PC-3 (cell line): ENCODE results near the gene STOX2. TPM values are rescaled to one million over a fixed set of nuclear protein-coding genes. Genes with fewer than 3 reads are reported as not detected.

Source experiments
- ATAC-seq: fragments of 200-7000 bp; cut with Tn5 transposase; 2 replicates; pipeline ENCODE4 v1.9.1; 2020; ENCODE audit warnings: mild to moderate bottlenecking, moderate library complexity
- BruUV-seq: library from RNA; stranded (reverse); fragments of 400-500 nt; replicated peaks from 2 replicates; lab custom pipeline; 2021; lab: Mats Ljungman, UMichigan
- CTCF ChIA-PET: fragments of 300-600 bp; sonication (Branson Sonifier 250); formaldehyde crosslinking; loops from one replicate; lab custom pipeline; 2022; ENCODE audit warnings: antibody characterized with exemption; lab: Charles Lee
- POLR2A ChIA-PET: fragments of 300-600 bp; sonication (Branson Sonifier 250); formaldehyde crosslinking; loops from one replicate; lab custom pipeline; 2022; ENCODE audit warnings: antibody characterized with exemption; ENCODE audit not compliant: unreplicated experiment; lab: Charles Lee
- DNase-seq: peaks from one replicate; pipeline ENCODE4 v3.0.0-alpha.2; 2015
- H2AFZ ChIP-seq: fragments of 300-600 bp; sonication (generic); 2 replicates; pipeline ENCODE4 v1.6.0; 2016; ENCODE audit warnings: antibody characterized with exemption, low read length
- H3F3A ChIP-seq: fragments of 300-600 bp; sonication (generic); one replicate; pipeline ENCODE4 v1.6.0; 2017; ENCODE audit warnings: antibody characterized with exemption, low read length, control low read depth, mild to moderate bottlenecking; ENCODE audit not compliant: unreplicated experiment
- H3K27ac ChIP-seq: fragments of 300-600 bp; sonication (generic); 2 replicates; pipeline ENCODE4 v1.5.1; 2016; ENCODE audit warnings: mild to moderate bottlenecking, low read length
- H3K27me3 ChIP-seq: fragments of 300-600 bp; sonication (generic); 2 replicates; pipeline ENCODE4 v1.6.1; 2016; ENCODE audit warnings: low read length, mixed read lengths
- H3K36me3 ChIP-seq: fragments of 300-600 bp; sonication (generic); 2 replicates; pipeline ENCODE4 v1.6.1; 2016; ENCODE audit warnings: low read depth, mixed run types, low read length, mixed read lengths
- H3K4me1 ChIP-seq: fragments of 300-600 bp; sonication (generic); 2 replicates; pipeline ENCODE4 v1.5.1; 2016; ENCODE audit warnings: low read length; ENCODE audit not compliant: insufficient read depth
- H3K4me2 ChIP-seq: fragments of 300-600 bp; sonication (generic); 2 replicates; pipeline ENCODE4 v1.6.0; 2016; ENCODE audit warnings: low read length
- H3K4me3 ChIP-seq: fragments of 300-600 bp; sonication (generic); 2 replicates; pipeline ENCODE4 v1.5.1; 2016; ENCODE audit warnings: mild to moderate bottlenecking, low read length, mixed read lengths
- H3K79me2 ChIP-seq: fragments of 300-600 bp; sonication (generic); 2 replicates; pipeline ENCODE4 v1.6.1; 2017; ENCODE audit warnings: low read length, mixed read lengths
- H3K9ac ChIP-seq: fragments of 300-600 bp; sonication (generic); 2 replicates; pipeline ENCODE4 v1.6.0; 2016; ENCODE audit warnings: mild to moderate bottlenecking, low read length
- H3K9me2 ChIP-seq: fragments of 300-600 bp; sonication (generic); replicated peaks from 2 replicates; pipeline ENCODE4 v1.6.1; 2016; ENCODE audit warnings: mixed run types, low read length, mixed read lengths
- H3K9me3 ChIP-seq: fragments of 300-600 bp; sonication (generic); 2 replicates; pipeline ENCODE4 v1.6.1; 2016; ENCODE audit warnings: low read length, mixed read lengths
- H4K20me1 ChIP-seq: fragments of 300-600 bp; sonication (generic); 2 replicates; pipeline ENCODE4 v1.6.1; 2016; ENCODE audit warnings: low read length, mixed read lengths
- CTCF ChIP-seq: fragments of 300-600 bp; sonication (generic); conservative IDR thresholded peaks from 2 replicates; pipeline ENCODE4 v1.5.1; 2017; ENCODE audit warnings: antibody characterized with exemption, low read depth, mild to moderate bottlenecking, low read length
- EZH2 ChIP-seq: fragments of 300-600 bp; sonication (generic); IDR thresholded peaks from one replicate; pipeline ENCODE4 v1.6.1; 2017; ENCODE audit warnings: antibody characterized with exemption, mild to moderate bottlenecking, low read length; ENCODE audit not compliant: unreplicated experiment
- EZH2phosphoT487 ChIP-seq: fragments of 300-600 bp; sonication (generic); IDR thresholded peaks from 2 replicates; pipeline ENCODE4 v1.6.1; 2018; ENCODE audit warnings: mild to moderate bottlenecking, antibody characterized with exemption, low read length, borderline replicate concordance
- intact Hi-C: fragments of 100-400 bp; cut with micrococcal nuclease; formaldehyde crosslinking; loops from 2 replicates; pipeline ENCODE4 v1.9.0; 2023
- total RNA-seq: library from RNA; depleted of rRNA; stranded (reverse); fragments of >200 nt; gene quantifications from 2 replicates; pipeline ENCODE4 v1.2.3, GENCODE V29; 2014

STOX2 gene
- total RNA-seq, 1 experiment from 2014 or later, result 3.6 TPM

DNA sequence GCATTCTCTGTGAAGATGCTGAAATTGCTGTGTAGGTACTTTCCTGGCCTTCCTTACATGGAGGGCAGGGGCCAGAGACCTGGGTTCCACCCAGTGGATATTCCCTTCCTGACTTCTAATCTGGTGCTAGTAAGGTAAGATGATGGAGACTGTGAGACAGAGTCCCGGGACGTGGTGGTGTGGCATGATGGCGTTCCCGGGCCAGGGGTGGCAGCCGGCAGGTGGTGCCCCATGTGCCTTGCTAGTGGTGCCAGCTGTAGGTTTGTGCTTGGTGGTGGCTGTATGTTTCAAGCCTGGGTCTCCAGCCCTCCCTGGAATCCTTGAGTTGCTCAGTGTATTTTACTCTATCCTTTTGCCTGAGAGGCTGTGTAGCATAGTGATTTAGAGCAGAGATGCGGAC lies 10.9 kb downstream of the STOX2 start:
- Histone ChIP-seq H4K20me1 (no peaks in the 10 kb centered on the region), H3K9me3 (no peaks in the 10 kb centered on the region), H3F3A (no peaks in the 10 kb centered on the region), H3K27ac (no peak overlapping the region), H3K4me3 (no peak overlapping the region), H3K27me3 (no peaks in the 10 kb centered on the region), H3K9ac (no peak overlapping the region), H3K79me2 (no peaks in the 10 kb centered on the region), H3K9me2 (no peaks in the 10 kb centered on the region), H2AFZ (no peak overlapping the region), H3K4me2 (no peak overlapping the region), H3K4me1 (peaks cover 8% of the 10 kb centered on the region), H3K36me3 (no peaks in the 10 kb centered on the region)
- intact Hi-C loops, result no loop called here
- BruUV-seq, result no TSS peak
- no peak for ATAC-seq
- DNase-seq, result no peak
- CTCF ChIA-PET, result no interaction called here
- POLR2A ChIA-PET, result no interaction called here
- TF ChIP-seq CTCF (no peak), EZH2 (no peak)

- POLR2A ChIA-PET, result no interaction called here
- no TSS peak for BruUV-seq
Measured at GRCh38 chr4:183918696-183919095, 13.6 kb downstream of the STOX2 start.

DNA sequence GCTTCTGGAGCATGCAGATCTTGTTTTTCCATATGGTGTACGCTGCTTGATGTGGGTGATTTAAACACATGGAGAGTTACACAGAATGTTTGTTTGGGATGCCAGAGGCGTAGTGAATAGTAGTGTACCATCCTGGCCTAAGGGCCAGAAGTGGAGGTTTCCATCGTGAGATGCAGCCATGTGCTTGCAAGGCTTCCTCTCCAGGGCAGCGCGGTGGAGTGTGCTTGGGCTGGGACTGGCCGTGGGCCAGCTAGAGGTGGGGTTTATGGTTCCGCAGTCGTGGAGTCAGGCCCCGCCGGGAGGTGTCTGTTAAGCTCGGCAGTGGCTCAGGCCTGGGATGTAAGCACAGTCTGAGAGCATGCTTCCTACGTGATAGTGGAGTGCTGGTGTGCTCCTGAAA lies 14.0 kb downstream of the STOX2 start:
- no peak overlapping the region for H3K27ac ChIP-seq

More at GRCh38 chr4:183918696-183919095, 13.6 kb downstream of the STOX2 start:
- no peak for TF ChIP-seq EZH2
- no peak for TF ChIP-seq EZH2phosphoT487
- no peak for TF ChIP-seq CTCF
- ATAC-seq (no peak), DNase-seq (no peak)
- Histone ChIP-seq H3K9ac (no peak overlapping the region), H3K79me2 (no peaks in the 10 kb centered on the region), H2AFZ (no peak overlapping the region), H3K27ac (no peak overlapping the region), H3K4me2 (no peak overlapping the region), H3K27me3 (no peaks in the 10 kb centered on the region), H3K9me2 (no peaks in the 10 kb centered on the region), H3K36me3 (no peaks in the 10 kb centered on the region), H4K20me1 (no peaks in the 10 kb centered on the region), H3K9me3 (no peaks in the 10 kb centered on the region), H3K4me1 (no peaks in the 10 kb centered on the region), H3K4me3 (no peak overlapping the region), H3F3A (no peaks in the 10 kb centered on the region)
- CTCF ChIA-PET, result no interaction called here
- intact Hi-C loops, result no loop called here

More for the DNA sequence above, 14.0 kb downstream of the STOX2 start:
- BruUV-seq, result no TSS peak
- Histone ChIP-seq H3K27me3 (no peaks in the 10 kb centered on the region), H3K36me3 (no peaks in the 10 kb centered on the region), H3K4me2 (no peak overlapping the region), H3K4me1 (no peaks in the 10 kb centered on the region), H2AFZ (no peak overlapping the region), H3K9ac (no peak overlapping the region), H3K4me3 (no peak overlapping the region), H3K9me2 (no peaks in the 10 kb centered on the region), H3F3A (no peaks in the 10 kb centered on the region), H4K20me1 (no peaks in the 10 kb centered on the region), H3K79me2 (no peaks in the 10 kb centered on the region), H3K9me3 (no peaks in the 10 kb centered on the region)
- TF ChIP-seq CTCF (no peak), EZH2 (no peak), EZH2phosphoT487 (no peak)
- ChIA-PET POLR2A (no interaction called here), CTCF (no interaction called here)
- no peak for ATAC-seq
- no peak for DNase-seq
- intact Hi-C loops, result no loop called here
